ENCODE measurements around the gene CDSN.

DNA sequence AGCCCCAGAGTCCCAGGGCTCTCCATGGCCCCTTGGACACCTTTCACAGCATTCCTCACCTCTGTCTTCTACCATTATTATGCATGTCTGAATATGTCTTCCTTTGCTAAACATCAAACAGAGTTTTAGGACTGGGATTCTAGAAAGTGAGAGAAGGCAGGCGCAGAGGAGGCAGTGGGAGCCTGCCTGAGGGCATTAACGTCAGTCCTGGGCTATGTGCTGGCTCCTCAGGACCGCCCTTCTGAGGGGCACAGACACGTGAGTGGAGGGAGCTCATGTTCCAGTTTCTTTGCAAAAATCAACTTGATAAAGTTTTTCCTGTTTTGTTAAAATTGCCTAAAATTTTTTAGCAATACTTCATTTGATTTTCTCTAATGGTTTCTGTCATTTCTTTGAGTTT lies 45.8 kb downstream of the CDSN start:
- TF ChIP-seq POLR2AphosphoS5 (IDR thresholded peaks at IDR 0.05; ENCODE audit: low read depth, low read length) = no peak
- TF ChIP-seq POLR2A (IDR thresholded peaks at IDR 0.05; ENCODE audit: low read depth, low read length) = no peak
- TF ChIP-seq SPI1 (IDR thresholded peaks at IDR 0.05; ENCODE audit: low read depth, low read length) = no peak
- TF ChIP-seq TAF1 (IDR thresholded peaks at IDR 0.05; ENCODE audit: low read depth, low read length) = no peak
- no peak for TF ChIP-seq POU2F2 (IDR thresholded peaks at IDR 0.05; ENCODE audit: low read depth, low read length)
- no peak for TF ChIP-seq PAX5 (IDR thresholded peaks at IDR 0.05; ENCODE audit: insufficient read depth, low read length, severe bottlenecking)

All from GM12891 (cell line).